Measurements from ENCODE around the gene CACNB1. TPM values are rescaled to one million over a fixed set of nuclear protein-coding genes. Genes with fewer than 3 reads are reported as not detected.

CACNB1 gene
- total and polyA plus RNA-seq, 10 of the 15 experiments (the other 5 are each of a cell fraction or from before 2014, with no cell fraction given): 0.06 to 15.6 (median 6.3) TPM

GRCh38 chr17:39238311-39238972 is 41.0 kb upstream of the CACNB1 start:
- H3K9me3 ChIP-seq (replicated peaks; ENCODE audit: control insufficient read depth, insufficient read depth, low read length): no peaks in the 10 kb centered on the region
- no peaks in the 10 kb centered on the region for H4K20me1 ChIP-seq (ENCODE audit: control insufficient read depth, insufficient read depth)
- no peak overlapping the region for H2AFZ ChIP-seq (ENCODE audit: control insufficient read depth, low read depth, low read length)
- WGBS (ENCODE audit: insufficient coverage, insufficient replicate concordance, low lambda C conversion rate, missing lambda C conversion rate): 14% methylated on average over 15 of the region's 15 CpGs
- SMC1A ChIA-PET (ENCODE audit: uncharacterized antibody, unreplicated experiment): interaction anchor here (1.2 to 2.3 kb wide), 3 partner anchors 11 to 32 kb away, joined by 4 to 15 read pairs (median 4); no protein-coding TSS in a partner anchor
- no peaks in the 10 kb centered on the region for H3K4me1 ChIP-seq (ENCODE audit: control insufficient read depth, insufficient read depth, low read length)
- TF ChIP-seq IRF5 (IDR thresholded peaks at IDR 0.05; ENCODE audit: borderline replicate concordance): no peak
- no peak for TF ChIP-seq RELA (IDR thresholded peaks at IDR 0.05; ENCODE audit: borderline replicate concordance, partially characterized antibody)
- no peak for TF ChIP-seq ZNF384 (IDR thresholded peaks at IDR 0.05; ENCODE audit: borderline replicate concordance, low read depth, low read length)
- no peak for TF ChIP-seq BCL11A (IDR thresholded peaks at IDR 0.05; ENCODE audit: low read depth, low read length)
- CTCF ChIA-PET: interaction anchor here (0.6 to 21.3 kb wide), 18 partner anchors 9 to 1057 kb away, joined by 3 to 658 read pairs (median 4); partner anchors contain the start of gene RPL19
- ATAC-seq: peak; percentile 9
- intact Hi-C loops (cut with micrococcal nuclease; ENCODE audit: unreplicated experiment) (no loop called here), in situ Hi-C loops (cut with MboI) (no loop called here)
- no peak overlapping the region for H3K4me2 ChIP-seq (ENCODE audit: control insufficient read depth, insufficient read depth)
- H3K79me2 ChIP-seq (ENCODE audit: control insufficient read depth, insufficient read depth, low read length): no peaks in the 10 kb centered on the region
- no peak overlapping the region for H3K9ac ChIP-seq (ENCODE audit: control insufficient read depth, insufficient read depth, low read length)
- FAIRE-seq: no peak
- DNase-seq (ENCODE audit: low read depth, low spot score): peak; percentile 36
- POLR2A ChIA-PET: no interaction called here
- H3K36me3 ChIP-seq (ENCODE audit: control insufficient read depth in 2 of 2, insufficient read depth in 2 of 2, low read length in 1 of 2): no peaks in the 10 kb centered on the region
- H3K27ac ChIP-seq (ENCODE audit: control insufficient read depth, insufficient read depth): no peak overlapping the region
- RAD21 ChIA-PET (ENCODE audit: unreplicated experiment): interaction anchor here (1.4 to 11.3 kb wide), 3 partner anchors 31 to 385 kb away, joined by 3 to 160 read pairs (median 4); no protein-coding TSS in a partner anchor
- H3K27me3 ChIP-seq (replicated peaks in 1 of 2; ENCODE audit: control insufficient read depth in 2 of 2, insufficient read depth in 2 of 2, low read length in 1 of 2): no peaks in the 10 kb centered on the region; a peak in 2 of 4 replicates
- no peak overlapping the region for H3K4me3 ChIP-seq
- BruUV-seq (replicated peaks): no TSS peak

GRCh38 chr17:39237586-39237985 is 40.1 kb upstream of the CACNB1 start:
- no TSS peak for BruUV-seq (replicated peaks)
- Histone ChIP-seq H4K20me1 (ENCODE audit: control insufficient read depth, insufficient read depth) (no peaks in the 10 kb centered on the region), H3K27me3 (replicated peaks in 1 of 2; ENCODE audit: control insufficient read depth in 2 of 2, insufficient read depth in 2 of 2, low read length in 1 of 2) (no peaks in the 10 kb centered on the region; a peak in 3 of 4 replicates), H3K4me1 (ENCODE audit: control insufficient read depth, insufficient read depth, low read length) (no peaks in the 10 kb centered on the region), H3K4me3 (no peak overlapping the region), H3K4me2 (ENCODE audit: control insufficient read depth, insufficient read depth) (no peak overlapping the region), H3K79me2 (ENCODE audit: control insufficient read depth, insufficient read depth, low read length) (no peaks in the 10 kb centered on the region), H2AFZ (ENCODE audit: control insufficient read depth, low read depth, low read length) (no peak overlapping the region), H3K27ac (ENCODE audit: control insufficient read depth, insufficient read depth) (no peak overlapping the region), H3K9ac (ENCODE audit: control insufficient read depth, insufficient read depth, low read length) (no peak overlapping the region), H3K9me3 (replicated peaks; ENCODE audit: control insufficient read depth, insufficient read depth, low read length) (no peaks in the 10 kb centered on the region), H3K36me3 (ENCODE audit: control insufficient read depth in 2 of 2, insufficient read depth in 2 of 2, low read length in 1 of 2) (no peaks in the 10 kb centered on the region)
- ATAC-seq (no peak), FAIRE-seq (no peak), DNase-seq (ENCODE audit: low read depth, low spot score) (no peak)
- CTCF ChIA-PET: interaction anchor here (0.6 to 21.3 kb wide), 9 partner anchors 9 to 311 kb away, joined by 3 to 658 read pairs (median 5); partner anchors contain the start of gene RPL19
- POLR2A ChIA-PET: interaction anchor here (0.5 to 0.6 kb wide), 2 partner anchors 31 to 38 kb away, joined by 3 to 7 read pairs; partner anchors contain the start of gene RPL19
- in situ Hi-C loops (cut with MboI): no loop called here
- WGBS (ENCODE audit: insufficient coverage, insufficient replicate concordance, low lambda C conversion rate, missing lambda C conversion rate): 60% methylated on average over 6 of the region's 7 CpGs
- intact Hi-C loops (cut with micrococcal nuclease; ENCODE audit: unreplicated experiment): no loop called here
- SMC1A ChIA-PET (ENCODE audit: uncharacterized antibody, unreplicated experiment): no interaction called here
- RAD21 ChIA-PET (ENCODE audit: unreplicated experiment): interaction anchor here (0.6 to 11.3 kb wide), 2 partner anchors 30 to 178 kb away, joined by 3 to 160 read pairs; no protein-coding TSS in a partner anchor
- TF ChIP-seq POLR2AphosphoS5 (IDR thresholded peaks at IDR 0.05; ENCODE audit: low read length) (no peak), ATF7 (IDR thresholded peaks at IDR 0.05; ENCODE audit: low read depth) (no peak), NFIC (IDR thresholded peaks at IDR 0.05; ENCODE audit: low read depth, low read length) (no peak)
- TF ChIP-seq, protein P1, sequence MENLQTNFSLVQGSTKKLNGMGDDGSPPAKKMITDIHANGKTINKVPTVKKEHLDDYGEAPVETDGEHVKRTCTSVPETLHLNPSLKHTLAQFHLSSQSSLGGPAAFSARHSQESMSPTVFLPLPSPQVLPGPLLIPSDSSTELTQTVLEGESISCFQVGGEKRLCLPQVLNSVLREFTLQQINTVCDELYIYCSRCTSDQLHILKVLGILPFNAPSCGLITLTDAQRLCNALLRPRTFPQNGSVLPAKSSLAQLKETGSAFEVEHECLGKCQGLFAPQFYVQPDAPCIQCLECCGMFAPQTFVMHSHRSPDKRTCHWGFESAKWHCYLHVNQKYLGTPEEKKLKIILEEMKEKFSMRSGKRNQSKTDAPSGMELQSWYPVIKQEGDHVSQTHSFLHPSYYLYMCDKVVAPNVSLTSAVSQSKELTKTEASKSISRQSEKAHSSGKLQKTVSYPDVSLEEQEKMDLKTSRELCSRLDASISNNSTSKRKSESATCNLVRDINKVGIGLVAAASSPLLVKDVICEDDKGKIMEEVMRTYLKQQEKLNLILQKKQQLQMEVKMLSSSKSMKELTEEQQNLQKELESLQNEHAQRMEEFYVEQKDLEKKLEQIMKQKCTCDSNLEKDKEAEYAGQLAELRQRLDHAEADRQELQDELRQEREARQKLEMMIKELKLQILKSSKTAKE (IDR thresholded peaks at IDR 0.05; ENCODE audit: low read depth, poor library complexity, severe bottlenecking): no peak
